ENCODE data around the gene SORCS3. TPM values are rescaled to one million over a fixed set of nuclear protein-coding genes. Genes with fewer than 3 reads are reported as not detected.

SORCS3 gene
- total and polyA plus RNA-seq, 10 of the 15 experiments (the other 5 are each of a cell fraction or from before 2014, with no cell fraction given) = 0.01 to 0.04 (median 0.02) TPM; not detected in 7

DNA sequence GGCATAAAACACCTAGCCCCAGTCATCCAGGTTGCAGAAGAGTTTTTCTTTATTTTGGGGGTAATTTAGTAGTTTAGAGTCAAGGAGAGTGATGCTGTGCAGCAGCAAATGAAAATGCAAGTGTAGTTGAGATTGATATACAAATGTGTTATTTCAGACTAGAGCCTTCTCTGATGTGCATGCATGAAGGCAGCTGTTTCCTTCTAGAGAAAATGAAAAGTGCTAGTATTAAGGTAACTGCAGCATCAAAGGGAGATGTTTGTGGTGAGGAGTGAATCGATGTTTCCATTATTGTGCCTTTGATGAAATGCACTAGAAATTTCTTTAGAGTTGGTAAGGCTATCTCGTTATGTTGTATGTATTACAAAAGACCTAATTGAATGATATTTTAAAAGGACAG, 339.3 kb downstream of the SORCS3 start (continued):
- TF ChIP-seq MYB (IDR thresholded peaks at IDR 0.05; ENCODE audit: borderline replicate concordance, low read depth, low read length) (no peak), ETV6 (conservative IDR thresholded peaks at IDR 0.05 in 1 of 2, IDR thresholded peaks at IDR 0.05 in 1 of 2; ENCODE audit: borderline replicate concordance in 1 of 2, low read depth in 1 of 2) (no peak), EZH2 (IDR thresholded peaks at IDR 0.05; ENCODE audit: borderline replicate concordance, control insufficient read depth, low read depth, low read length) (no peak)
- TF ChIP-seq, protein P1, sequence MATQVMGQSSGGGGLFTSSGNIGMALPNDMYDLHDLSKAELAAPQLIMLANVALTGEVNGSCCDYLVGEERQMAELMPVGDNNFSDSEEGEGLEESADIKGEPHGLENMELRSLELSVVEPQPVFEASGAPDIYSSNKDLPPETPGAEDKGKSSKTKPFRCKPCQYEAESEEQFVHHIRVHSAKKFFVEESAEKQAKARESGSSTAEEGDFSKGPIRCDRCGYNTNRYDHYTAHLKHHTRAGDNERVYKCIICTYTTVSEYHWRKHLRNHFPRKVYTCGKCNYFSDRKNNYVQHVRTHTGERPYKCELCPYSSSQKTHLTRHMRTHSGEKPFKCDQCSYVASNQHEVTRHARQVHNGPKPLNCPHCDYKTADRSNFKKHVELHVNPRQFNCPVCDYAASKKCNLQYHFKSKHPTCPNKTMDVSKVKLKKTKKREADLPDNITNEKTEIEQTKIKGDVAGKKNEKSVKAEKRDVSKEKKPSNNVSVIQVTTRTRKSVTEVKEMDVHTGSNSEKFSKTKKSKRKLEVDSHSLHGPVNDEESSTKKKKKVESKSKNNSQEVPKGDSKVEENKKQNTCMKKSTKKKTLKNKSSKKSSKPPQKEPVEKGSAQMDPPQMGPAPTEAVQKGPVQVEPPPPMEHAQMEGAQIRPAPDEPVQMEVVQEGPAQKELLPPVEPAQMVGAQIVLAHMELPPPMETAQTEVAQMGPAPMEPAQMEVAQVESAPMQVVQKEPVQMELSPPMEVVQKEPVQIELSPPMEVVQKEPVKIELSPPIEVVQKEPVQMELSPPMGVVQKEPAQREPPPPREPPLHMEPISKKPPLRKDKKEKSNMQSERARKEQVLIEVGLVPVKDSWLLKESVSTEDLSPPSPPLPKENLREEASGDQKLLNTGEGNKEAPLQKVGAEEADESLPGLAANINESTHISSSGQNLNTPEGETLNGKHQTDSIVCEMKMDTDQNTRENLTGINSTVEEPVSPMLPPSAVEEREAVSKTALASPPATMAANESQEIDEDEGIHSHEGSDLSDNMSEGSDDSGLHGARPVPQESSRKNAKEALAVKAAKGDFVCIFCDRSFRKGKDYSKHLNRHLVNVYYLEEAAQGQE (IDR thresholded peaks at IDR 0.05; ENCODE audit: low read depth, low read length) = no peak
- TF ChIP-seq, protein P2, sequence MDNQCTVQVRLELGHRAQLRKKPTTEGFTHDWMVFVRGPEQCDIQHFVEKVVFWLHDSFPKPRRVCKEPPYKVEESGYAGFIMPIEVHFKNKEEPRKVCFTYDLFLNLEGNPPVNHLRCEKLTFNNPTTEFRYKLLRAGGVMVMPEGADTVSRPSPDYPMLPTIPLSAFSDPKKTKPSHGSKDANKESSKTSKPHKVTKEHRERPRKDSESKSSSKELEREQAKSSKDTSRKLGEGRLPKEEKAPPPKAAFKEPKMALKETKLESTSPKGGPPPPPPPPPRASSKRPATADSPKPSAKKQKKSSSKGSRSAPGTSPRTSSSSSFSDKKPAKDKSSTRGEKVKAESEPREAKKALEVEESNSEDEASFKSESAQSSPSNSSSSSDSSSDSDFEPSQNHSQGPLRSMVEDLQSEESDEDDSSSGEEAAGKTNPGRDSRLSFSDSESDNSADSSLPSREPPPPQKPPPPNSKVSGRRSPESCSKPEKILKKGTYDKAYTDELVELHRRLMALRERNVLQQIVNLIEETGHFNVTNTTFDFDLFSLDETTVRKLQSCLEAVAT (IDR thresholded peaks at IDR 0.05) = no peak

DNA sequence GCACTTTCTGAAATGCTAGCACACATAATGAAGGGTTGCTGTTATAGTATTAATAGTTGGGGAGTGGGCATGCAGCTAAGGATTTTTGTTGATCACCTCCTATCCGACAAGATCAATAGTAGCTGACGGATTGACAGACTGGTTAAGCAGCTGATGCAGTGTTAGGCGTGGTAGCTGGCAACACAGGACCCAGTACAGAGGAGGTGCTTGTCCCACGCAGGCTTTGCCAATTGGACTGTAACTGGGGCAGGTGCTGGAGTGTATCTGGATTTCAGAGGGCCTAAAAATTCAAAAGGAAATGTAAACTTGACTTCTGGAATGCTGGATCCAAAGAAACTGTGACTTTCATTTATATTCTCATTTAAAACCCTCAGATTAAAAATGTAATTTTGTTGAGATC, 340.9 kb downstream of the SORCS3 start:
- no peaks in the 10 kb centered on the region for H3K79me2 ChIP-seq (ENCODE audit: control insufficient read depth, insufficient read depth, low read length)
- ChIA-PET CTCF (no interaction called here), RAD21 (ENCODE audit: unreplicated experiment) (no interaction called here), SMC1A (ENCODE audit: uncharacterized antibody, unreplicated experiment) (interaction anchor here (1.1 kb wide), 1 partner anchor 11 kb away, joined by 3 read pairs; no protein-coding TSS in a partner anchor), POLR2A (no interaction called here)
- H3K4me1 ChIP-seq (ENCODE audit: control insufficient read depth, insufficient read depth, low read length) = no peaks in the 10 kb centered on the region
- H4K20me1 ChIP-seq (ENCODE audit: control insufficient read depth, insufficient read depth) = no peaks in the 10 kb centered on the region
- no peak overlapping the region for H3K4me2 ChIP-seq (ENCODE audit: control insufficient read depth, insufficient read depth)
- H2AFZ ChIP-seq (ENCODE audit: control insufficient read depth, low read depth, low read length) = no peak overlapping the region
- BruUV-seq (replicated peaks) = no TSS peak
- H3K4me3 ChIP-seq = no peak overlapping the region
- H3K9me3 ChIP-seq (replicated peaks; ENCODE audit: control insufficient read depth, insufficient read depth, low read length) = no peaks in the 10 kb centered on the region
- H3K9ac ChIP-seq (ENCODE audit: control insufficient read depth, insufficient read depth, low read length) = no peak overlapping the region
- intact Hi-C loops (cut with micrococcal nuclease; ENCODE audit: unreplicated experiment) = no loop called here
- WGBS (ENCODE audit: insufficient coverage, insufficient replicate concordance, low lambda C conversion rate, missing lambda C conversion rate) = 21% methylated on average over 4 of the region's 4 CpGs
- H3K27ac ChIP-seq (ENCODE audit: control insufficient read depth, insufficient read depth) = no peak overlapping the region
- DNase-seq (ENCODE audit: low read depth, low spot score) (no peak), FAIRE-seq (no peak), ATAC-seq (no peak)
- in situ Hi-C loops (cut with MboI) = no loop called here
- no peaks in the 10 kb centered on the region for H3K27me3 ChIP-seq (replicated peaks in 1 of 2; ENCODE audit: control insufficient read depth in 2 of 2, insufficient read depth in 2 of 2, low read length in 1 of 2)
- H3K36me3 ChIP-seq (ENCODE audit: control insufficient read depth in 2 of 2, insufficient read depth in 2 of 2, low read length in 1 of 2) = no peaks in the 10 kb centered on the region
- TF ChIP-seq MEF2B (IDR thresholded peaks at IDR 0.05; ENCODE audit: partially characterized antibody, poor library complexity, severe bottlenecking) (no peak), WRNIP1 (IDR thresholded peaks at IDR 0.05; ENCODE audit: borderline replicate concordance, low read depth, low read length) (no peak), LARP7 (IDR thresholded peaks at IDR 0.05) (no peak), SIN3A (IDR thresholded peaks at IDR 0.05; ENCODE audit: low read depth, low read length) (no peak), SPI1 (IDR thresholded peaks at IDR 0.05; ENCODE audit: borderline replicate concordance, insufficient read depth, low read depth, low read length) (no peak)
- TF ChIP-seq, protein P3, sequence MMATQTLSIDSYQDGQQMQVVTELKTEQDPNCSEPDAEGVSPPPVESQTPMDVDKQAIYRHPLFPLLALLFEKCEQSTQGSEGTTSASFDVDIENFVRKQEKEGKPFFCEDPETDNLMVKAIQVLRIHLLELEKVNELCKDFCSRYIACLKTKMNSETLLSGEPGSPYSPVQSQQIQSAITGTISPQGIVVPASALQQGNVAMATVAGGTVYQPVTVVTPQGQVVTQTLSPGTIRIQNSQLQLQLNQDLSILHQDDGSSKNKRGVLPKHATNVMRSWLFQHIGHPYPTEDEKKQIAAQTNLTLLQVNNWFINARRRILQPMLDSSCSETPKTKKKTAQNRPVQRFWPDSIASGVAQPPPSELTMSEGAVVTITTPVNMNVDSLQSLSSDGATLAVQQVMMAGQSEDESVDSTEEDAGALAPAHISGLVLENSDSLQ (IDR thresholded peaks at IDR 0.05) = no peak
- TF ChIP-seq, protein P4, sequence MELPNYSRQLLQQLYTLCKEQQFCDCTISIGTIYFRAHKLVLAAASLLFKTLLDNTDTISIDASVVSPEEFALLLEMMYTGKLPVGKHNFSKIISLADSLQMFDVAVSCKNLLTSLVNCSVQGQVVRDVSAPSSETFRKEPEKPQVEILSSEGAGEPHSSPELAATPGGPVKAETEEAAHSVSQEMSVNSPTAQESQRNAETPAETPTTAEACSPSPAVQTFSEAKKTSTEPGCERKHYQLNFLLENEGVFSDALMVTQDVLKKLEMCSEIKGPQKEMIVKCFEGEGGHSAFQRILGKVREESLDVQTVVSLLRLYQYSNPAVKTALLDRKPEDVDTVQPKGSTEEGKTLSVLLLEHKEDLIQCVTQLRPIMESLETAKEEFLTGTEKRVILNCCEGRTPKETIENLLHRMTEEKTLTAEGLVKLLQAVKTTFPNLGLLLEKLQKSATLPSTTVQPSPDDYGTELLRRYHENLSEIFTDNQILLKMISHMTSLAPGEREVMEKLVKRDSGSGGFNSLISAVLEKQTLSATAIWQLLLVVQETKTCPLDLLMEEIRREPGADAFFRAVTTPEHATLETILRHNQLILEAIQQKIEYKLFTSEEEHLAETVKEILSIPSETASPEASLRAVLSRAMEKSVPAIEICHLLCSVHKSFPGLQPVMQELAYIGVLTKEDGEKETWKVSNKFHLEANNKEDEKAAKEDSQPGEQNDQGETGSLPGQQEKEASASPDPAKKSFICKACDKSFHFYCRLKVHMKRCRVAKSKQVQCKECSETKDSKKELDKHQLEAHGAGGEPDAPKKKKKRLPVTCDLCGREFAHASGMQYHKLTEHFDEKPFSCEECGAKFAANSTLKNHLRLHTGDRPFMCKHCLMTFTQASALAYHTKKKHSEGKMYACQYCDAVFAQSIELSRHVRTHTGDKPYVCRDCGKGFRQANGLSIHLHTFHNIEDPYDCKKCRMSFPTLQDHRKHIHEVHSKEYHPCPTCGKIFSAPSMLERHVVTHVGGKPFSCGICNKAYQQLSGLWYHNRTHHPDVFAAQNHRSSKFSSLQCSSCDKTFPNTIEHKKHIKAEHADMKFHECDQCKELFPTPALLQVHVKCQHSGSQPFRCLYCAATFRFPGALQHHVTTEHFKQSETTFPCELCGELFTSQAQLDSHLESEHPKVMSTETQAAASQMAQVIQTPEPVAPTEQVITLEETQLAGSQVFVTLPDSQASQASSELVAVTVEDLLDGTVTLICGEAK (IDR thresholded peaks at IDR 0.05; ENCODE audit: borderline replicate concordance) = no peak

Measured in GM12878 (cell line).